ENCODE data around the gene HOXC10.

Gene HOXC10

GRCh38 chr12:54002915-54003389 lies 18.0 kb downstream of the HOXC10 start:
- H3K9me3 Mint-ChIP-seq = no peaks in the 10 kb centered on the region
- no peak overlapping the region for H3K27ac Mint-ChIP-seq
- no peak overlapping the region for H3K4me3 Mint-ChIP-seq
- H3K36me3 Mint-ChIP-seq (ENCODE audit: low read depth) = no peaks in the 10 kb centered on the region
- H3K4me1 Mint-ChIP-seq (ENCODE audit: low read depth) = peaks cover 7% of the 10 kb centered on the region
- peaks cover 97% of the 10 kb centered on the region for H3K27me3 Mint-ChIP-seq (ENCODE audit: low read depth)

DNA sequence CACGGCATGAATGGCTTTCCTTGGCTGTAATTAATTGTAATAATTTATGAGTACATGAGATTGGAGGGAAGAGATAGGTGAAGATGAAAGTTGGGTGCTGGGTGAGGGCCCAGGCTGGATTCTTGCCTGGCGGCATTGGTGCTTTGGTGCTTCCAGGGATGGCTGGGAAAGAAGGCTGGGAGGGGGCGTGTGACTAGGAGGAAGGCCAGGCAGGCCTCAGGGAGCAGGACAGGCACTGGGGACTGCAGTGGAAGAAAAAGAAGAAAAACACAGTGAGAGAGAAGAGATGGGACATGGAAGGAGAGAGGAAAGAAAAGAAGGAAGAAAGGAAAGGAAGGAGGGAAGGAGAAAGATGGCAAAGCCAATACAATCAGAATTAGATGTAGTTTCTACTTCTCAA lies 18.7 kb downstream of the HOXC10 start:
- Mint-ChIP-seq H3K36me3 (ENCODE audit: low read depth) (no peaks in the 10 kb centered on the region), H3K4me3 (no peak overlapping the region), H3K9me3 (no peaks in the 10 kb centered on the region), H3K27me3 (ENCODE audit: low read depth) (peaks cover 97% of the 10 kb centered on the region), H3K27ac (no peak overlapping the region), H3K4me1 (ENCODE audit: low read depth) (peaks cover 7% of the 10 kb centered on the region)

GRCh38 chr12:54004063-54004840 lies 19.3 kb downstream of the HOXC10 start:
- no peaks in the 10 kb centered on the region for H3K9me3 Mint-ChIP-seq
- no peak overlapping the region for H3K27ac Mint-ChIP-seq
- no peaks in the 10 kb centered on the region for H3K36me3 Mint-ChIP-seq (ENCODE audit: low read depth)
- no peak overlapping the region for H3K4me3 Mint-ChIP-seq
- H3K4me1 Mint-ChIP-seq (ENCODE audit: low read depth) = peaks cover 9% of the 10 kb centered on the region
- H3K27me3 Mint-ChIP-seq (ENCODE audit: low read depth) = peaks cover 96% of the 10 kb centered on the region

DNA sequence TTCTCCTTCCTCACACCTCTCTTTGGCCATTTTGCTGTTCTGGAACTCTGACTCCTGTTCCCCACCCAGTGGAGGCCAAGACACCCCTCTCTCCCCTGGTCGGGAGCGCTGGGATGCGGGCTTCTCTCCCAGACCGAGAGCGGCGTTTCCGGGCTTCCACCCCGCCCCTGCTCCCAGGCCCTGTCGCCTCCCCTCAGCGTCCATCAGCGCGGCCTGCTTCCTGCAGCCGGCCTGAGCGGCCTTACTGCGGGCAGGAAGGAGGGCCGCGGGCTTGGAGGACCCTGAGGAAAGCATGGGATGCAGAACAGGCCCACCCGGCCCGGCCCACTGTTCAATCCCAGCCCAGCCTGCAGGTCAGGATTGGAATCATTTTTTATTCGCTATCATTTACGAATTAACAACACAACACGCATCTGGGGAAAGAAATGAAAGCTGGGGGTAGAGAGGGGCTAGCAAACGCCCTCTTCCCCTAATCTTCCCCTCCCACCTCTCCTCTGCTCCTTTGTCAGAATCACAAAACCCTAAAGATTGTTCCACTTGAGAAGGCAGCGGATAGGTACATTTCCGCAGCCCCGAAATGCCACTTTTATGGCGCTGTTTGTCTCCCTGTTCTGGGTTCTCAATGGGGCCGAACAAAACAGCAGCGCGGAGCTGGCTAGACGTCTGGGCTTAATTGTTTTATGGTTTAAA lies 20.0 kb downstream of the HOXC10 start:
- H3K4me1 Mint-ChIP-seq (ENCODE audit: low read depth) = peaks cover 12% of the 10 kb centered on the region
- no peak overlapping the region for H3K27ac Mint-ChIP-seq
- H3K9me3 Mint-ChIP-seq = no peaks in the 10 kb centered on the region
- no peak overlapping the region for H3K4me3 Mint-ChIP-seq
- H3K36me3 Mint-ChIP-seq (ENCODE audit: low read depth) = no peaks in the 10 kb centered on the region
- H3K27me3 Mint-ChIP-seq (ENCODE audit: low read depth) = peaks cover 96% of the 10 kb centered on the region

- H3K4me3 Mint-ChIP-seq = no peak overlapping the region
- H3K4me1 Mint-ChIP-seq (ENCODE audit: low read depth) = peaks cover 12% of the 10 kb centered on the region
- H3K27me3 Mint-ChIP-seq (ENCODE audit: low read depth) = peaks cover 98% of the 10 kb centered on the region
- no peaks in the 10 kb centered on the region for H3K36me3 Mint-ChIP-seq (ENCODE audit: low read depth)
- H3K27ac Mint-ChIP-seq = no peak overlapping the region
- H3K9me3 Mint-ChIP-seq = no peaks in the 10 kb centered on the region
Measured at GRCh38 chr12:54005531-54005852, 20.5 kb downstream of the HOXC10 start.

GRCh38 chr12:54005853-54006558 lies 21.1 kb downstream of the HOXC10 start:
- peak overlapping the region; percentile 83 for H3K4me3 Mint-ChIP-seq
- H3K27ac Mint-ChIP-seq = no peak overlapping the region
- peaks cover 99% of the 10 kb centered on the region for H3K27me3 Mint-ChIP-seq (ENCODE audit: low read depth)
- H3K4me1 Mint-ChIP-seq (ENCODE audit: low read depth) = peaks cover 13% of the 10 kb centered on the region
- H3K36me3 Mint-ChIP-seq (ENCODE audit: low read depth) = no peaks in the 10 kb centered on the region
- H3K9me3 Mint-ChIP-seq = no peaks in the 10 kb centered on the region

GRCh38 chr12:54006559-54007220 lies 21.7 kb downstream of the HOXC10 start:
- Mint-ChIP-seq H3K27ac (no peak overlapping the region), H3K4me3 (peak overlapping the region; percentile 83), H3K27me3 (ENCODE audit: low read depth) (peaks cover 99% of the 10 kb centered on the region), H3K4me1 (ENCODE audit: low read depth) (peaks cover 17% of the 10 kb centered on the region), H3K36me3 (ENCODE audit: low read depth) (no peaks in the 10 kb centered on the region), H3K9me3 (no peaks in the 10 kb centered on the region)

- no peak overlapping the region for H3K27ac Mint-ChIP-seq
- no peaks in the 10 kb centered on the region for H3K36me3 Mint-ChIP-seq (ENCODE audit: low read depth)
- no peaks in the 10 kb centered on the region for H3K9me3 Mint-ChIP-seq
- H3K4me1 Mint-ChIP-seq (ENCODE audit: low read depth) = peaks cover 17% of the 10 kb centered on the region
- H3K4me3 Mint-ChIP-seq = no peak overlapping the region
- H3K27me3 Mint-ChIP-seq (ENCODE audit: low read depth) = peaks cover 99% of the 10 kb centered on the region
Measured at GRCh38 chr12:54007538-54008259, 22.8 kb downstream of the HOXC10 start.

- H3K36me3 Mint-ChIP-seq (ENCODE audit: low read depth) = no peaks in the 10 kb centered on the region
- peaks cover 17% of the 10 kb centered on the region for H3K4me1 Mint-ChIP-seq (ENCODE audit: low read depth)
- no peaks in the 10 kb centered on the region for H3K9me3 Mint-ChIP-seq
- H3K4me3 Mint-ChIP-seq = no peak overlapping the region
- no peak overlapping the region for H3K27ac Mint-ChIP-seq
- peaks cover 99% of the 10 kb centered on the region for H3K27me3 Mint-ChIP-seq (ENCODE audit: low read depth)
Measured at GRCh38 chr12:54008260-54008552, 23.3 kb downstream of the HOXC10 start.

DNA sequence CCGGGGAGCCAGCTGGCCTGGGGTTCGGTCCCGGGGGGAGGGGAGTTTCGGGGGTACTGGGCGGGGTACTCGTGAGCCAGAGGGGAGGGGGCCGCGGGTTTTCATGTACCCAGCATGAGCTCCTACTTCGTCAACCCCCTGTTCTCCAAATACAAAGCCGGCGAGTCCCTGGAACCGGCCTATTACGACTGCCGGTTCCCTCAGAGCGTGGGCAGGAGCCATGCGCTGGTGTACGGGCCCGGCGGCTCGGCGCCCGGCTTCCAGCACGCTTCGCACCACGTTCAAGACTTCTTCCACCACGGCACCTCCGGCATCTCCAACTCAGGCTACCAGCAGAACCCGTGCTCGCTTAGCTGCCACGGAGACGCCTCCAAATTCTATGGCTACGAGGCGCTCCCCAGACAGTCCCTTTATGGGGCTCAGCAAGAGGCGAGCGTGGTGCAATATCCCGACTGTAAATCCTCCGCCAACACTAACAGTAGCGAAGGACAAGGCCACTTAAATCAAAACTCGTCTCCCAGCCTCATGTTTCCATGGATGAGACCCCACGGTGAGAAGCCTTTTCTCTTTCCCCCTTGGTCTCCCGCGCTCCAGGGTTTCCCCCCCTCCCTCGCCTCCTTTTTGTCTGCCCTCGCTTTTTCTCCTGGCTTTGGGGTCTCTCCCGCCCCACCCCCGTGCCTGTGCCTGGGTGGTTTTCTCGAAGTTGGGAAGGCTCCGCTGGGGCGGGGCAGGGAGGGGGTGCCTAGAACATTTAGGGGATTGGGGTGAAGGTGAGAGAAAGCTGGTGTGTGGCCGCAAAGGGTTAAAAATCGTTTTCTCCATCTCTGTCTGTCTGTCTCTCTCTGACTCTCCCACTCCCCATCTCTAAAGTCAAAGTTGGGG lies 24.5 kb downstream of the HOXC10 start:
- Mint-ChIP-seq H3K9me3 (no peaks in the 10 kb centered on the region), H3K27me3 (ENCODE audit: low read depth) (peaks cover 99% of the 10 kb centered on the region), H3K4me3 (peak overlapping the region; percentile 14), H3K4me1 (ENCODE audit: low read depth) (peaks cover 17% of the 10 kb centered on the region), H3K27ac (peak overlapping the region; percentile 49), H3K36me3 (ENCODE audit: low read depth) (no peaks in the 10 kb centered on the region)

GRCh38 chr12:54010053-54010971 lies 25.4 kb downstream of the HOXC10 start:
- Mint-ChIP-seq H3K4me1 (ENCODE audit: low read depth) (peaks cover 22% of the 10 kb centered on the region), H3K27ac (peak overlapping the region; percentile 34), H3K9me3 (no peaks in the 10 kb centered on the region), H3K36me3 (ENCODE audit: low read depth) (no peaks in the 10 kb centered on the region), H3K27me3 (ENCODE audit: low read depth) (peaks cover 99% of the 10 kb centered on the region), H3K4me3 (no peak overlapping the region)

GRCh38 chr12:54010972-54011664 lies 26.2 kb downstream of the HOXC10 start:
- Mint-ChIP-seq H3K4me3 (no peak overlapping the region), H3K27ac (no peak overlapping the region)

More at GRCh38 chr12:54010972-54011664, 26.2 kb downstream of the HOXC10 start:
- Mint-ChIP-seq H3K9me3 (no peaks in the 10 kb centered on the region), H3K4me1 (ENCODE audit: low read depth) (peaks cover 20% of the 10 kb centered on the region), H3K27me3 (ENCODE audit: low read depth) (peaks cover 99% of the 10 kb centered on the region), H3K36me3 (ENCODE audit: low read depth) (no peaks in the 10 kb centered on the region)
